Subcutaneous abdominal adipose tissue (tissue), 5 donors: Measurements from ENCODE around the gene MCF2L2.

Source experiments
- H3K27ac ChIP-seq: one replicate; pipeline ENCODE4 v1.7.0; 2013; ENCODE audit warnings: low read depth, mild to moderate bottlenecking, inconsistent platforms, low read length, moderate library complexity
- H3K27me3 ChIP-seq, 5 donors: one replicate each; pipeline ENCODE4 v1.7.0; 2013; ENCODE audit warnings: low read length in 5 of 5, inconsistent platforms in 1 of 5; ENCODE audit not compliant: control insufficient read depth in 5 of 5, insufficient read depth in 4 of 5
- H3K36me3 ChIP-seq, 5 donors: one replicate each; pipeline ENCODE4 v1.7.0; 2013; ENCODE audit warnings: low read length in 5 of 5; ENCODE audit not compliant: control insufficient read depth in 5 of 5, insufficient read depth in 5 of 5
- H3K4me1 ChIP-seq, 5 donors: one replicate each; pipeline ENCODE4 v1.7.0; 2013; ENCODE audit warnings: low read length in 5 of 5, mild to moderate bottlenecking in 3 of 5, moderate library complexity in 1 of 5; ENCODE audit not compliant: control insufficient read depth in 5 of 5, insufficient read depth in 5 of 5
- H3K4me3 ChIP-seq, 5 donors: one replicate each; pipeline ENCODE4 v1.7.0; 2013; ENCODE audit warnings: low read length in 5 of 5, low read depth in 1 of 5
- H3K9ac ChIP-seq, 5 donors: one replicate each; pipeline ENCODE4 v1.7.0; 2013; ENCODE audit warnings: low read length in 5 of 5, mild to moderate bottlenecking in 4 of 5, moderate library complexity in 3 of 5
- H3K9me3 ChIP-seq, 5 donors: one replicate each; pipeline ENCODE4 v1.7.0; 2013; ENCODE audit warnings: low read length in 5 of 5; ENCODE audit not compliant: control insufficient read depth in 5 of 5
- donor health status: healthy.
- donor health status: healthy.
- donor health status: healthy.
- donor health status: healthy.
- donor health status: healthy.

Gene MCF2L2

DNA sequence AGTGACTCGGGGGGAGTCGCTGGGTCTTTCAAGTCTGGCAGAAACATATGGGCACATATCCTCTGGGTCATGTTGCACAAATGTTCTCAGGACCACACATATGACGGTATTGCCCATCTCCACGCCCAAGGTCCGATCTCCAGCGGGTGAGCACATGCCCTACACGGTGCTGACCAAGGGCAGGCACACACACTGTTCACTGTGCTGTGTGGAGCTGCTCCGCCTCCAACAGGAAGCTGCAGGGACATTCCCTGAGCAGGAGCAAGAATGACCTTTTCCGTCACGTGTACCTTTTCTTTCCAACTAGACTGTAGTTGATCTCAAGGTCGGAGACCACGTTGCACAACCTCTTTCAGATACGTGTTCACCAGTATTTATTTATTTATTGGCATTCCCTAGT lies 217.1 kb downstream of the MCF2L2 start:
- Histone ChIP-seq H3K9me3 (no peaks in the 10 kb centered on the region), H3K9ac (peak overlapping the region in 1 of 5 donors; percentile 54), H3K4me3 (peak overlapping the region in 1 of 5 donors; percentile 13), H3K27ac (peak overlapping the region; percentile 38), H3K36me3 (no peaks in the 10 kb centered on the region), H3K4me1 (peaks cover 0 to 28% (median 14%) of the 10 kb centered on the region in 5 donors), H3K27me3 (peaks cover 0 to 3% (median 0%) of the 10 kb centered on the region in 5 donors)

DNA sequence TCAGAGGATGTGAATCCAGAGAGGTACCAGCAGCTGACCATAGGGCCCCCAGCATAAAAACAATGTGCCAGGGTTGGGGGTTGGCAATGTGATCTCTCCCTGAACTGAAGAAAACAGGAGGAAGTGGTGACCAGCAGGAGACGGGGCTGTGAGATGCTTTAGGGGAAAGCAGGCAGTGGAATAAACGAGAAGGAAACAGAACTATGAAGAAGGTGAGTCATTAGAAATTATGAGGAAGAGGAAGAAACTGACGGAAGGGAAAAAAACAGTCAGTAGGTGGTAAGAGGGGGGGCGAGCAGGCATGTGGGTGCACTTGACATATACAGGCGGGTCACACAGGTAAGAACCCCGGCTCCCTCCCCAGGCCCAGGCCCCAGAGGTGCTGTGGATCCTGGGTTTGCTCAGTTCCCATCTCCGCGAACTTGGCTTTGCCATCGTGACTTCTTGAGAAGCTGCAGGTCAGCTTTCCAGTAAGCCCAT lies 217.5 kb downstream of the MCF2L2 start:
- peak overlapping the region; percentile 38 for H3K27ac ChIP-seq
- H3K4me3 ChIP-seq = peak overlapping the region in 1 of 5 donors; percentile 13
- peak overlapping the region in 2 of 5 donors; percentile 11 to 54 for H3K9ac ChIP-seq
- peaks cover 0 to 28% (median 14%) of the 10 kb centered on the region in 5 donors for H3K4me1 ChIP-seq
- peaks cover 0 to 3% (median 0%) of the 10 kb centered on the region in 5 donors for H3K27me3 ChIP-seq
- H3K36me3 ChIP-seq = no peaks in the 10 kb centered on the region
- no peaks in the 10 kb centered on the region for H3K9me3 ChIP-seq

DNA sequence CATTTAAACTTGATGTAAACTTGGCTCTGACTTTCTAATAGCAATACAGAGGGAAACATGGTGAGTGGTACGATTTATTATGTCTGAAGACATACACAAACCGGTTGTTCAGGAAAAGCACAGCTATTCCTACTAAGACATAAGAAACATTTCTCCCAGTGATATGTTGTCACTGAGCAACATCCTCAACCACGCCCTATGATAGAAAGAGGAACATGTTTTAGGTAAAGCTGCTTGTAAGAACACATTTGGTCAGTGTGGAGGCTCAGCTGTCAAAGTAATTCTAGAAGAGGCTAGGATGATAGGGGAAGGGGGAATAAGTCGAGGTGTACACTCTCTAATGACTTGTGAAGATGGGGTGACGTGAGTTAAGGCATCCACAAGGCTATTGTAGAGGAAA lies 218.1 kb downstream of the MCF2L2 start:
- Histone ChIP-seq H3K27me3 (peaks cover 0 to 3% (median 0%) of the 10 kb centered on the region in 5 donors), H3K27ac (peak overlapping the region; percentile 38), H3K36me3 (no peaks in the 10 kb centered on the region), H3K9ac (peak overlapping the region in 2 of 5 donors; percentile 11 to 54), H3K4me1 (peaks cover 0 to 28% (median 14%) of the 10 kb centered on the region in 5 donors), H3K9me3 (no peaks in the 10 kb centered on the region), H3K4me3 (no peak overlapping the region)

DNA sequence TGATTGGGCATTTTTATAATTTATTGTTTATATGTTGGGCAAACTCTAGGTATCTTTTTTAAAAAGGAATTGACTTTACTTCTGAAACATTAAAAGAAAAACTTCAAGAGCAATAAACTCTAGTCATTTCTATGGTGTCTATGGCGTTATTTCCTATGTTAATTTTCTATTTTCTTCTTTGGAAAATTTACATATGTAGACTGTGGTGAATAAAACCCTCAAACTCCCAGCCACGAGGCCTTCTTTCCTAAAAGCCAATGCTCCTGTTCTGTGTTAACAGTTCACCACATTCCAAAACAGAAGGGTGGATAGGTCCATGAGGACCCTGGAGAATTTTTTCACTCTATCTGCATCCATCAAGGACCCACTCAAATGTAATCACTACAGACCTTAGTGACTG lies 219.6 kb downstream of the MCF2L2 start:
- Histone ChIP-seq H3K4me3 (no peak overlapping the region), H3K9ac (no peak overlapping the region), H3K4me1 (peaks cover 0 to 24% (median 14%) of the 10 kb centered on the region in 5 donors), H3K9me3 (peaks cover 0 to 1% (median 0%) of the 10 kb centered on the region in 5 donors), H3K36me3 (no peaks in the 10 kb centered on the region), H3K27ac (no peak overlapping the region), H3K27me3 (peaks cover 0 to 3% (median 0%) of the 10 kb centered on the region in 5 donors)

DNA sequence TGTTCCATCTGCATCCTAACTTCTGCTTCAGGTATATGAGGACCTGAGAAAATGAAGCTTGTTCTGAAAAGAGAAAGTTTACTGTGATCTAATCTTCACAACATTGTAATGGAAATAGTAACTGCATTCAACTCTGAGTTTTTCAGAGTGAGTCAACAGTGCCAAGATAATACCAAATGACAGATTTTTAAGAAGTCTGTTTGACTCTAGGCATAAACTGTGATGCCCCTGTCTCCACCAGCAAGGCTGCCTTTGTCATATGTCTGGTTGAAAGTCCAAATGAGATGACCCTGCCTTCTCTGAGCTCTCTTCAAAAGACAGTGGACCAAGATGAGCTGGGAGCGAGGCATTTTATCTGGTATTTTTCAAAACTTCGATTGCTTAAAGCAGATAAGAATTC lies 220.2 kb downstream of the MCF2L2 start:
- peaks cover 0 to 4% (median 2%) of the 10 kb centered on the region in 5 donors for H3K9me3 ChIP-seq
- peaks cover 0 to 3% (median 0%) of the 10 kb centered on the region in 5 donors for H3K27me3 ChIP-seq
- peaks cover 0 to 24% (median 14%) of the 10 kb centered on the region in 5 donors for H3K4me1 ChIP-seq
- H3K27ac ChIP-seq = no peak overlapping the region
- H3K9ac ChIP-seq = no peak overlapping the region
- no peak overlapping the region for H3K4me3 ChIP-seq
- no peaks in the 10 kb centered on the region for H3K36me3 ChIP-seq

DNA sequence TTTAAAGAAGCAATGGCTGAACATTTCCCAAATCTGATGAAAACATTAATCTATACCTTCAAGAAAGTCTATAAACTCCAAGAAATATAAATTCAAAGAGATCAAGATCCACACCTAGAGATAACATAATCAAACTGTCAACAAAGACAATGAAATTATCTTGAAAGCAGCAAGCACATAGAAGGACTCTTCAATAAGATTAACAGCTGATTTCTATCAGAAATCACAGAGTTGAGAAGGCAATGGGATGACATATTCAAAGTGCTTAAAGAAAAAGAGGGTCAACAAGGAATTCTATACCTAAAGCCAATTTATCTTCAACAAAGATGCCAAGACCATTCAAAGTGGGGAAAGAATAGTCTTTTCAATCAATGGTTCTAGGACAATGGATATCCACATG lies 224.7 kb downstream of the MCF2L2 start:
- H3K36me3 ChIP-seq = no peaks in the 10 kb centered on the region

DNA sequence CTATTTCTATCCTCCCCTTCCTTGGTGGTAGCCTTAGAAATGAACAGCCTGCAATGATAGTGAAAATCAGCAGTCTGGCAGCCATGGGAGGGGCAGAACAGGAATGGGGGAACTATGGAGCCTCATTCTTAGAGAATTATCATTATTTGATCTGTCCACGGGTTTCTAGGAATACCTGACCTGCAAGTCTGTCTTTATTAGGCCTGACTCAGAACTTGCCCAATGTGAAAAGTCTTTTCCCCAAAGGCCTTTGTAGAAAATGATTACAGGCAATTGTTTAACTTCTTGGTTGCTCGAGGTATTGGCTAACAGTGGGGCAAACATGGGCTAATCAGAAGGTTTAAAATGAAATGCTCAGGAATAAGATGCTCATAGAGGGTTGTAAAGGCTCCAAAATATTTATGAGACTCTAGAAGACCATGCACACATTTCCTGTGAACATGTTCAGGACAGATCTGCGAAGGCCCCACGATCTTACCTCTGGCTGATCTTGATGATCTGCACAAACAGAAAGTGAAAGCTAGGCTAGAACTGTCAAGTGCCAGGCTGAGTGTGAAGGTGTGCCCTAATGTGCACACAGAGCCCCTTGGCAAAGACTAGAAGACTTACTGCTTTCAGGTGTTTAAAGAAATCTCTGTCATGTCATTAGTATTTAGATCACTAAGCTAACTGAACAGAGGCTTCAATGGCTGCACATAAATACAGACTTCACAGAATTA lies 226.3 kb downstream of the MCF2L2 start:
- Histone ChIP-seq H3K9me3 (peaks cover 0 to 4% (median 2%) of the 10 kb centered on the region in 5 donors), H3K4me3 (no peak overlapping the region), H3K27ac (no peak overlapping the region), H3K4me1 (no peaks in the 10 kb centered on the region), H3K27me3 (no peaks in the 10 kb centered on the region), H3K9ac (no peak overlapping the region), H3K36me3 (no peaks in the 10 kb centered on the region)

More for the DNA sequence above, 224.7 kb downstream of the MCF2L2 start:
- Histone ChIP-seq H3K4me1 (no peaks in the 10 kb centered on the region), H3K4me3 (no peak overlapping the region), H3K9ac (no peak overlapping the region), H3K27ac (no peak overlapping the region), H3K27me3 (no peaks in the 10 kb centered on the region), H3K9me3 (peaks cover 0 to 4% (median 2%) of the 10 kb centered on the region in 5 donors)

DNA sequence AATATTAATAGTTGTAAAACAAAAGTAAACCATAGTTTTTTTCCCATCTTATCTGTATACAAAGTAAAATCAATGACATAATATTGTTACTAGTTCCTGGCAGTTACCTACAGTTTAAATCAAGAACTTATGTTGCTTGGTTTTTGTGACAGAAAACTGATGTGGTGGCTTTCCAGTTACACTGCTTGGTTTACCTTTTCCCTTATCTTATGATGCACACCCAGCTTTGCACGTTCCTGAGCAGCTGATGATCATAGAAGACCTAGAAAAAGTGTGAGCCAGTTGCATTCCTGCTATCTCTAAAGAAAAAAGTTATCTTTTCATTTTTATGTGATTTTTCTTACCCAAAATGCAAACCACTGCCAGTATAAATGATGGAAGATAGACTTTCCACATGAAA lies 229.5 kb downstream of the MCF2L2 start:
- Histone ChIP-seq H3K27ac (no peak overlapping the region), H3K4me3 (no peak overlapping the region), H3K36me3 (no peaks in the 10 kb centered on the region), H3K9me3 (peaks cover 0 to 4% (median 2%) of the 10 kb centered on the region in 5 donors), H3K27me3 (peaks cover 0 to 4% (median 0%) of the 10 kb centered on the region in 5 donors), H3K9ac (no peak overlapping the region), H3K4me1 (no peaks in the 10 kb centered on the region)

DNA sequence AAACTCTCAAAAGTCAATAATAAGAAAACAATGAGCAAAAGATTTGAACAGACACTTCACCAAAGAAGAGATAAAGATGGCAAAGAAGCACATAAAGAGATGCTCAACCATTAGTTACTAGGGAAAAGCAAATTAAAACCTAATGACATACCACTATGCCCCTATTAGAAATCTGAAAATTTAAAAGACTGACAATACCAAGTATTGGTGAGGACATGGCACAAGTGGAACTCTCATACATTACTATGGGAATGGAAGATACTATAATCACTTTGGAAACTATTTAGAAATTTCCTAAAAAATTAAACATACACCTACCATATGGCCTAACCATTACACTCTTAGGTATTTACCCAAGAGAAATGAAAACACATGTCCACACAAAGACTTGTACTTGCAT lies 230.7 kb downstream of the MCF2L2 start:
- Histone ChIP-seq H3K36me3 (no peaks in the 10 kb centered on the region), H3K9me3 (no peaks in the 10 kb centered on the region), H3K4me3 (no peak overlapping the region), H3K27ac (no peak overlapping the region), H3K27me3 (peaks cover 0 to 5% (median 0%) of the 10 kb centered on the region in 5 donors), H3K9ac (no peak overlapping the region), H3K4me1 (no peaks in the 10 kb centered on the region)

DNA sequence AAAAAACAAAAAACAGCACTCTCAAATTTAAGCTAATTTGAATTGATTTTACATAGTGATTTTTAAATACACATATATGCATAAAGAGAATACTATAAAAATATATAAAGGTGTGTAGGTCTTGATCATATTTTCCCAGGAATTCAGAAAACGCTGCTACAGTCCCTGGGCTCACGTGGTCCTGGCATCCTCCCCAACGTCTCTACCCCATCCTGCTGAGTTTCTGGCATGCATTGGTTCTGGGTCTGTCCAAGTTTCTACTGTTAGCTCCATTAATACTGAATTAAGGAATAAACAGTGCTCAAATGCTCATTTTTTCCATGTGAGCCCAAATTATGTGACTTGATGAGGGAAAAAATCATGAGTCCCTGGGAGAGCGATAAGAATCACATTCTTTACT lies 233.2 kb downstream of the MCF2L2 start:
- Histone ChIP-seq H3K4me1 (no peaks in the 10 kb centered on the region), H3K9ac (no peak overlapping the region), H3K27me3 (peaks cover 0 to 5% (median 0%) of the 10 kb centered on the region in 5 donors), H3K27ac (no peak overlapping the region), H3K9me3 (no peaks in the 10 kb centered on the region), H3K4me3 (no peak overlapping the region), H3K36me3 (no peaks in the 10 kb centered on the region)
